HG02943 (cell line): ENCODE data around the gene ARL5A.
A peak's percentile ranks its signal among the peaks of the same experiment; 100 is the strongest.
"Not testable (repeated sequence)": the region's sequence is repeated elsewhere in the genome, so short reads cannot be mapped to it uniquely, and the experiment has no call there.

Experiments
- ATAC-seq: cut with Tn5 transposase; IDR thresholded peaks from one replicate; pipeline ENCODE4 v1.9.1; 2021; ENCODE audit warnings: mild to moderate bottlenecking, low read depth, moderate library complexity; ENCODE audit not compliant: unreplicated experiment

Gene ARL5A

GRCh38 chr2:151799886-151800292 lies 28.3 kb downstream of the ARL5A start:
- no peak for ATAC-seq

GRCh38 chr2:151796774-151797173 lies 31.4 kb downstream of the ARL5A start:
- ATAC-seq, result no peak

DNA sequence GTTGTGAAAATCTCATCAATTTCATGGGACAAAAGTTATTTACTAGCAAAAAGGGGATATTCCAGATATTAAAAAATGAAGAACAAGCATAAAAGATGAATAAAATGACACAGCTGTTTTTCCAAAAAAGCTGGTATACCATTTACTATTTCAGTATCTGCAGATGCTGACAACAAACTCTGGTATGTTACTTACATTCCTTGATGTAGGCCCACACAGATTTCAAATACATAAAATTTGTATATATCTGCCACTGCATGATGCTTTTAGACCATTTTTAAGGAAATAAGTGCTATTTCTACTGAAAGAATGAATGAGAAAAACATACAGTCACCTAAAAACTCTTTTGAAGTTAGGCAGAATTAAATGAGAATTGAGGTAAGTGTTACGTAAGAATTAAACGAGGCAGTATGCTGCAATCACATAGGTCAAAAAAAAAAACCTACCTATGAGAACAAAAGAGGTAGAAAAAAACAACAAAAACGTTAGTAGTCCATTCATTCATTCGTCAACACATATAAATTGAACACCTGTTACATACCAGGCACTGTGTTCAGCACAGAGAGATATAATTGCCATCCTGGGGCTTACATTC lies 32.5 kb downstream of the ARL5A start:
- no peak for ATAC-seq

GRCh38 chr2:151794422-151794821 lies 33.8 kb downstream of the ARL5A start:
- ATAC-seq, result not testable (repeated sequence)

DNA sequence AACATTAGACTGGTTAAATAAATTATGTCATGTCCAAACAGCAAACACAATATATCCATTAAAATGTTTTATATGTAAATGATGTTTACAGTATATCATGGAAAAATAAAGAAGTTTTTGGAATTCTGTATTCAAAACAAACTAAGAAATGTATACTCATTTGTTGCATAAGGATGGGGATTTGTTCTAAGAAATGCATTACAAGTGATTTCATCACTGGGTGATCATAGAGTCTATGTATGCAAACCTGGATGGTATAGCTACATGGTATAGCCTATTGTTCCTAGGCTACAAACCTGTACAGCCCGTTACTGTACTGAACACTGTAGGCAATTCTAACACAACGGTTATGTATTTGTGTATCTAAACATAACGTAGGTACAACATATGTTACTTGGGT lies 35.1 kb downstream of the ARL5A start:
- ATAC-seq, result no peak

GRCh38 chr2:151792589-151792988 lies 35.6 kb downstream of the ARL5A start:
- ATAC-seq, result no peak

DNA sequence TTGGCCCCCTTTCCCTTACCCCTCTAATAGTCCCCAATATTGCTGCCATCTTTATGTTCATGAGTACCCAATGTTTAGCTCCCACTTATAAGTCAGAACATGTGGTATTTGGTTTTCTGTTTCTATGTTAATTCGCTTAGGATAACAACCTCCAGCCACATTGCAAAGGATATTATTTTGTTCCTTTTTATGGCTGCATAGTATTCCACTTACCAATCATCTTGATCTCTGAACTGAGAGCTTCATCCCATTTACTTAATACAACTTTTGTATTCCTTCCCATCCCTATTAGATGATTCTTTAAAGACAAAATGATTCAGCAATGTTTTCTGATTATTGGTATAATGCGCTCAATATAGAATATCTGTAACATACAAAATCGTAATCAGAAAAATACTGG lies 36.7 kb downstream of the ARL5A start:
- no peak for ATAC-seq

GRCh38 chr2:151790689-151791088 lies 37.5 kb downstream of the ARL5A start:
- no peak for ATAC-seq

DNA sequence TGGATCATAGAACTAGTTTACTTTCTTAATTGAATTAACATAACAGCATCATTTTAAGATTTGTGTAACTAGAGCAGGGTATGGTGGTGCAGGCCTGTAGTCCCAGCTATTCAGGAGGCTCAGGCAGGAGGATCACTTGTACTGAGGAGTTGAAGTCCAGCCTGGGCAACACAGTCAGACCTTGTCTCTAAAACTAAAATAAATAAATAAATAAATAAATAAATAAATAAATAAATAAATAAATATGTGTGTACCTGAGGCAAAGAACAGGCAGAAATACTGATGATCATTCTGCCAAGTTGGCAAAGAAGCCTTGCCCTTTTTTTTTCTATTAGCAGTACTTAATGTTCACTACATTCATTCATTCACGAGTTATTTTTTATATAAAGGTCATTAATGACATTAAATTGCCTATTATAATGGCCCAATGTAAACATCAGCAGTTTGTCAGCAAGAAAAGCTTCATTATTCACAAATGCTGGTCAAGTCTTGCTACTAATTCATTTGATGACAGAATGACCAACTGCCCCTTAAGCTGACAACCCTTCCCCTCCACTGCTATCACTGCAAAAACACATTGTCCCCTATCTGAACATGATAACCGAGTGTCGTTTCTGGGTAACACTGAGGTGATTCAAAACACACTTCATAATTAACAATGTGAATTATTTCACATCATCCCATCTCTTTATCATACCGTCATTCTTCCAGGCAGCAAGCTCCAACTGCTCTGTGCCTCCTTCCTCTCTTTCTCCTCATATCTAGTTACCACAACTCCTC lies 39.0 kb downstream of the ARL5A start:
- no peak for ATAC-seq

GRCh38 chr2:151786483-151786882 lies 41.7 kb downstream of the ARL5A start:
- ATAC-seq, result no peak

DNA sequence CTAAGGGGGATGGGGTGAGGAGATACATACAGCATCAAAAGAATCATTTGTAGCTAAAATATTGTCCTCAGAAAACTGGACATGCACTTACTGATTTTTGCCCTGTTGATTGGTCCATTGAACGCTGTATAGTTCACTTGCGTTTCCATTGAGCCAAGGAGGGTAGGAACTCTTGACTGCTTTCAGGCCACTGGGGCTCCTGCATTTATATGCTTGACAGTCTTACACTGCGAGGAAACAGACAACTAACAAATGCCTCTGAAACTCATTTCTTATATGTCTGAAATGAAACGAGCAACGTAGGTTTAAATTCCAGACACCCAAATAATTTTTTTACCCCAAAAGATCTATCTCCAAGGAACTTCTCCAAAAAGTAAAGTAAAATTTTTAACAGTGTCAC lies 42.1 kb downstream of the ARL5A start:
- ATAC-seq, result no peak

DNA sequence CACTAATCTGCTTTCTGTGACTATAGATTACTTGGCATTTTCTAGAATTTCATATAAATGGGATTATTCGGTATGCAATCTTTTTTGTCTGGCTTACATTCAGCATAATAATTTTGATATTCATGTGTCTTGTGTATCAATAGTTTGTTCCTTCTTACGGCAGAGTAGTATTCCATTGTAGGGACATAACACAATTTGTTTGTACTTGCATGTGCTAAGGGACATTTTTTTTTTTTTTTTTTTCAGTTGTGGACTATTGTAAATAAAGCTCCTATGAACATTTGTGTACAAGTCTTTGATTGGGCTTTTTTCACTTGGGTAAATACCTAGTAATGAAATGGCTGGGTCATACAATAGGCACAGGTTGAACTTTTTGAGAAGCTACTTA lies 45.1 kb downstream of the ARL5A start:
- no peak for ATAC-seq

DNA sequence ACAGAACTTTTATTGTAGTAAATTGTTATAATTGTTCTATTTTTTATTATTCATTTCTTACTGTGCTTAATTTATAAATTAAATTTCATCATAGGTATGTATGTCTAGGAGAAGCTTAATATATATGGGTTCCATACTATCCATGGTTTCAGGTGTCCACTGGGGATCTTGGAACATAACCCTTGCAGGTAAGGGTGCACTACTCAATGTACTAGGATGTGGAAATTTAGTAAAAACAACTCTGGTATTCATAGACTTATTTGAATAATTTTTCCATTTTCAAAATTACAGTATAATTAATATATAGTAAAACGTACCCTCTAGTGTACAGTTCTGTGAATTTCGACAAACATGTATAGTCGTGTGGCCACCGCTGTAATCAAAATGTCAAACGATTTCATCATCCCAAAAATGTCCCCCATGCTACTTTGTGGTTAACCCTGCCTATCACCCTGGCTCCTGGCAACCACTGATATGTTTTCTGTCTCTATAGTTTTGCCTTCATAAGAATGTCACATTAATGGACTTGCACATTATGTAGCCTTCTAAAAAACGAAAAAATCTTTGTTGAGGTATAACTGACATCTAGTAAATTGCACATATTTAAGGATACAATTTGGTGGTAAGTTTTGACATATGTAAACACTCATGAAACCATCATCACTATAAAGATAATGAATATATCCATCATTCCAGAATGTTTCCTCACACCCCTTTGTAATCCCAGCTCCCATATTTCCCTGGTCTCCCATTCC lies 45.7 kb downstream of the ARL5A start:
- ATAC-seq, result no peak

DNA sequence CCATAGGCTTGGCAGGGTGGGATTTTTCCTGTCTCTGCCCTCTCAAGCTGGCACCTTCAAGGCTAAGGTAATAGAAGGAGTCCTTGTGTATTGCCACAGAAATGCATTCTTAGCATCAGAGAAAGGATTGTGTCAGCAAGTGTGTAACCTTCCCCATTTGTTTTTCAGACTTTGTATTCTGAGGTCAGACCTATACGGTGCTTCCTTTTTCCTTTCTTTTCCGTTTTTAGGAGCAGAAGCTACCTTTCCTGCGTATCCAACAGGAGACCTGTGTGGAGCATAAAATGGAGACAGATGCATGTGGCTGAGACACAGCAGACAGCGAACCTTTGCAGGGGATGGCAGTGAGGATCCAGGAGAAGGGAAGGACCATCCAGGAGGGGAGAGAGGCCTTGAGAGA lies 46.6 kb downstream of the ARL5A start:
- ATAC-seq, result no peak

- no peak for ATAC-seq
These were observed 47.3 kb downstream of the ARL5A start for GRCh38 chr2:151780938-151781337.

DNA sequence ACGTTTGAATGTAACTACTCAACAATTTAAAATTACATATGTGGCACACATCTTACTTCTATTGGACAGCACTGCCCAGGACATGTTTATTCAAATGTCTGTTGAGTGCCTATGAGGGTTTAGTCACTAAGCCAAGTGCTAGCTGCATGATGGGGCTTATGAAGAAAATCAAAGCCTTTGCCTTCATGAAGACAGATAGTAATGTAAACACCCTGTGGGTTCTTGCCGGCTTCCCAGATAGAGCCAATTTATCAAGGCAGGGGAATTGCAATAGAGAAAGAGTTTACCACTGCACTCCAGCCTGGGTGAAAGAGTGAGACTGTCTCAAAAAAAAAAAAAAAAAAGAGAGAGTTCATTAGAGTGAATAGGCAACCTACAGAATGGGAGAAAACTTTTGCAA lies 50.3 kb downstream of the ARL5A start:
- no peak for ATAC-seq

- ATAC-seq, result no peak
These were observed 50.7 kb downstream of the ARL5A start for GRCh38 chr2:151777487-151777886.

GRCh38 chr2:151776367-151776766 lies 51.9 kb downstream of the ARL5A start:
- ATAC-seq, result no peak

DNA sequence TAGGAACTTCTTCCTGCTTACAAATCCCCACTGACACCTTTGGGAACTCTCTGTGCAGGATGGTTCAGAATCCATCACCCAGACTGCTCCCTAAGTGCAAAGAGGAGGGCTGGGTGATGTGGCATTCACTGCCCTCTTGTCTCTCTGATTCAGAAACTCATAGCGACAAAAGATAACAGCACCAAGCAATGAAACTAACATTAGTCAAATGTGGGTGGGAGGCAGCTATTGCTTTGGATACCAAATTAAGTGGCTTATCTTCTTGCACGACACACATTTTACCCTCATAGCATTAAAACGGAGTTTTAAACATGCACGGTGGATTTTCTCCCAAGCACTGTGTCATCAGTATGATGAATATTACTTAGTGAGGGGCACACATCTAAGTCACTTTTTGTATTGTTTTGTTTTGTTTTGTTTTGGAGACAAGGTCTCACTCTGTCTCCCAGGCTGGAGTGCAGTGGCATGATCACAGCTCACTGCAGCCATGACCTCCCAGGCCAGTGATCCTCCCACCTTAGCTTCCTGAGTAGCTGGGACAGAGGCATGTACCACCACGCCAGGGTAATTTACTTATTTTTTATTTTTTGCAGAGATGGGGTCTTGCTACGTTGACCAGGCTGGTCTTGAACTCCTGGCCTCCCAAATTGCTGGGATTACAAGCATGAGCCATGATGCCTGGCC lies 53.0 kb downstream of the ARL5A start:
- peak; percentile 41 for ATAC-seq

GRCh38 chr2:151774506-151774905 lies 53.7 kb downstream of the ARL5A start:
- ATAC-seq, result no peak
